HG02588 (cell line): ENCODE results near the gene PDE5A.

Experiments used
- ATAC-seq: cut with Tn5 transposase; IDR thresholded peaks from one replicate; pipeline ENCODE4 v1.9.1; 2021; ENCODE audit warnings: mild to moderate bottlenecking, moderate library complexity; ENCODE audit not compliant: unreplicated experiment

The PDE5A gene

DNA sequence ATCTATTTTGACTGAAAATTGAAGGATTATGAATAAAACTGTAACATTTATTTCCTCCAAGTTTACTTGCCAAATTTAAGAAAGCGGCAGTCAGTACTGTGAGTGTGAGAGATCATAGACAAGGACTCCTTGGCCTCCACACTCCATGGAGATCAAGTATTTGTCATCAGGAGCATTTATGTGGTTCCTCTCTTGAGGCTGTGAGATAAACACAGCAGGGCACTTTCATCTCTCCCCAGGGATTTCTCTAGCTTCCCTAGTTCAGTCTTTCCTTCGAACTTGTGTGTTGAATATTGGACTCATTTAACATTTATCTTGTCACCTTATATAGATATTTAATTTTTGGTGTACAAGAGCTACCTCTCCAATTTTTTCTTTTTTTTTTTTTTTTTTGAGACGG is 40.8 kb downstream of the PDE5A start:
- no peak for ATAC-seq

DNA sequence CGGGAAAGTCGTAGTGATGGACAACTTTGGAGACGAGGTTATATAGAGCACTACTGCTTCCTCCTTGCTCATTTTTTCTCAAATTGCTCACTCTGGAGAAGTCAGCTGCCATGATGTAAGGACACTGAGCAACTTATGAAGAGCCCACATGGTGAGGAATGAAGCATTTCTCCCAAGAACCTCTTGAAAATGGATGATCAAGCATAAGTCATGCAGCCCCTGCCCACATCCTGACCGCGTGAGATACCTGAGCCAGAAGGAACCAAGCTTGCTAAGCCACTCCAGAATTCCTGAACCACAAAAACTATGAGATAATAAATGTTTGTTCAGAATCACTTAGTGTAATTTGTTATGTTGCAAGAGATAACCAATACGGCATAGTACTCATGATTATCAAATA is 42.8 kb downstream of the PDE5A start:
- ATAC-seq, result no peak

DNA sequence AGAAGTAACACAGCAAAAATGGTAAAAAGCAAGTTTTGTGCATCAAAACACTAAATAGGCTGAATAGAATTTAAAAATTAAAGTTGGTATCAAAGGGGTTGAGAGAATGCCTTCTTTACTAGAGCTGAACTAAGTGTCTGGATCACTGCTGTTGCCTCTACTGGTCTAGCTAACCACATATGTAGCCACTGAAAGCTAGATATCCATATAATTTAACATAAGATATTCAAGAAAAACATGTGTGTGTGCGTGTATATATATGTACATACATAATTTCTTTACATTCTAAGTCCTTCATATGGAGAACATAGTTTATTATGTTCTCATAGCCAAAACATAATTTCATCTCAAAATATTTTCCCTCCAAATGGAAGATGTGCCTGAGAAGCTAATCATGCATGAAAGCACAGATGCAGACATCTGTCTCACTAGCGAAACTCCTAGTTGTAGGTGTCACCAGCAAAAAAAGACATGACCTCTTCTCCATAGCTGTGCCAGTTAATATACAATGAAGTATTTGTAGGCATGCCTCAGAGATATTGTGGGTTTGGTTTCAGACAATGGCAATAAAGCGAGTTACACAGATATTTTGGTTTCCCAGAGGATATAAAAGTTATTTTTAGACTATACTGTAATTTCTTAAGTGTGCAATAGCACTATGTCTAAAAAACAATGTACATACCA is 47.3 kb downstream of the PDE5A start:
- ATAC-seq, result no peak

DNA sequence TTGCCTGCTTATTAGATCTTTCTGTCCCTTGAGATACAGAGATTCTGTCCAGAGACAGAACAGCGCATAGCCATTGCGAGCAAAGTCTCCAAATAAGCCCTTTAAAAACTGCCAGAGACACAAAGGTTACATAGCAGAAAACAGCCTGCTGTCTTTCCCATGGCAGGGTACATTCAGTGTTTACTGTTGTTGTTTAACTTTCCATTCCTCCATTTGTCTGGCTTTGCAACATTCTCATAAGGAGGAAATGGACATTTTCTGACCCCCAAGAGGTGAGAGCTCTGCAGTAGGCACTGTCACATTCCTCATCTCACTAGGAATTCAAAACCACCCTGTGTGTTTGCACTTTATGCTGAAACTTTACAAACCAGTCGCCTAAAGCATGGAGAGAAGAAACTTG is 48.3 kb downstream of the PDE5A start:
- no peak for ATAC-seq

DNA sequence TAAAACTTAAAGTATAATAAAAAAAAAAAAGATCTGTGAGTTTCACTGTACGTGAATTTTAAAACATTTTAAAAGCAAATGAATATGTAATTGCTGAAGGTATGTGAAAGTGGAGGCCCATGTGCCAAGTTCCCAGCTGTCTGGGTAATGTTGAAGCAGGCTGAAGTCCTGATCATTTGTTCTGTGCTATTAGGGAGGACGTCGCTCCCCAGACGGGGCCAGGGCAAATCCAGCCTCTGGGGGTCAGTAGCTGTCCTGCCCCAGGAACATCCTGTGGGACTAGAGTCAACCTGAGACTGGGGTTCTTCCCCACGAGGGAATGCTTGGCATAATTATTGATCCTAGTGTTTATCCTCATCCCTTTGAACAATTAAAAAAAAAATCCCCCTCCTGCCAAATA is 48.8 kb downstream of the PDE5A start:
- no peak for ATAC-seq

DNA sequence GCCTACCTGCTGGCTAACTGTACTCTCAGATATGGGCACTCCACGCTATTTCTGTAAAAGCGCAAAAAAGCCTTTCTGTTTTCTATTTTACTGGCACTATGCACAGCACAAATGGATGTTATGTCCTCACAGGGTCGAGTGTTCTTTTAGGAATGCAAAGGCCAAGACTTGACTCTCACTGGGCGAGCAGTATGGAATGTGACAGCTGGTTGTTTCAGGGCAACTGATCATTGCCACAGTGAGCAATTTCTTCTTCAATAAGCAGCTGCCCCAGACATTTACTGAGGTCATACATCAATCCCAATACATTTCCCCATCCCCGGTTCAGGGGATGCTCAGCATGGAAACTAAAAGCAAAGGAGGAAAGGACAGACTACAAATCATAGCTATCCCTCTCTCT is 58.2 kb downstream of the PDE5A start:
- ATAC-seq, result no peak

DNA sequence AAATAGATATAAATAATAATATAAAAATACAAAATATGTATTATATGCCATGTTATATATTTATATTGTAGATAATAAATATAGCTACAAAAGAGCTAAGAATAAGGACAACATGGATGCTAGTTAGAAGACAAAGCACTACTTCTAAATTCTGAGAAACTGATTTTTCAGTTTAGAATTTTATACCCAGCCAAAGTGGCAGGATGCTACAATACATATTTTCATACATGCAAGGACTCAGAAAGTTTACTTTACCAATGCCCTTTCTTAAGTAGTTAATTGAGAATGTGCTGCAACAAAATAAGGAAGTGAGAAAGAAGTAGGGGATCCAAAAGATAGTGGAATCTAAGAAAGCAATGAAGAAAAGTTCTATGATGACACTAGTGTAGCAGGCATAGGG is 64.5 kb downstream of the PDE5A start:
- no peak for ATAC-seq

DNA sequence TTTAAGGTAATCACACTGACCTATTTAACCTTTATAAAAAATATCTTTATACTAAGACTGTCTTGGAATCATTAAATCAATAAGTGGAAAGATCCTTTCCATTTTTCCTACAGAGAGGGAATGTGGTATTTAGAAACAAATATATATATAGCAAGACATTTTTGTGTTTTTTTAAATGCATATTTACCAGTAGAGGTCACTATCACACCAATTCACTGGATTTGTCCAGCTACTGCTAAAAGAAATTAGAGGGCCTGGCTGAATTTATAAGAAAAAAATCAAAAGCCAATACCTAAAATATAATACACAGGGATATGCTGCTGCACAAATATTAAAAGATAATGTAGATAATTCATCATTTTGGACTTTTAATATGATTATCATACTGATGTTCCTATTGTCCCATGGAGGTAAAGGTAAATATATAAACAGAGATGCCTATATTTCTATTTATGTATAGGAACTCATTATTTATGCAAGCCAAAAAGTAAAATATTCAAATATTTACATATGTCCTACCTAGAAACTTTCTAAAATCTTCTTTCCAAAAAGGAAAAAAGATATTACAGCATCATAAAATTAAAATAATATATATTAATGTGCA is 69.5 kb downstream of the PDE5A start:
- ATAC-seq, result no peak

DNA sequence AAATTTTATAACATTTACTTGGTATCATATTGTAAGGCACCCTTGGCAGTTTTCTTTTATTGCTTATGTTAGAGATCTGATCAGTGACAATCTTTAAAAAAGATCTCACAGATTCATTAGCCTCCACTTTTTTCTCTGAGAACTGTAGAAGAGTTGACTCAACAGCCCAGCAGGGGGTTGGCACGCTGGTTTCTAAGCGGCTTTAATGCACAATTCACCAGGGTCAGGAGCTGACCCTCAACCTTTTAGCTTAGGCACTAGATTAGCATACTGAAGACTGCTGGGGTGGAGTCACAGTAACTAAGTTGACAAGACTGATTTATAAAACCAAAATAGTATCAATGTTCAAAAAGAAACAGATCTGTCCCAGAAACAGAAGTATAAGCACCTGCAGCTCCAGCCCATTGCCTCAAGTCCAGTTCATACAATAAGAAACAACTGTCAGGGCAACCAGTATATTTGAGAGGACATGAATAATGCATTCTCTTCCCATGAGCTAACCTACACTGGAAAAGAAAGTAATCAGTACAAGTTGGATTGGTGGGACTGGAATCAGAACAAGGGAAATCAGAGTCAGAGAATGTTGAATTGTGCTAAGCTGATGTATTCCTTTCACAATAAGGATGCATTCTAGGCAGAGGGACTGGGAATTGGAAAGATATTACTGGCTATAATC is 77.6 kb downstream of the PDE5A start:
- no peak for ATAC-seq

DNA sequence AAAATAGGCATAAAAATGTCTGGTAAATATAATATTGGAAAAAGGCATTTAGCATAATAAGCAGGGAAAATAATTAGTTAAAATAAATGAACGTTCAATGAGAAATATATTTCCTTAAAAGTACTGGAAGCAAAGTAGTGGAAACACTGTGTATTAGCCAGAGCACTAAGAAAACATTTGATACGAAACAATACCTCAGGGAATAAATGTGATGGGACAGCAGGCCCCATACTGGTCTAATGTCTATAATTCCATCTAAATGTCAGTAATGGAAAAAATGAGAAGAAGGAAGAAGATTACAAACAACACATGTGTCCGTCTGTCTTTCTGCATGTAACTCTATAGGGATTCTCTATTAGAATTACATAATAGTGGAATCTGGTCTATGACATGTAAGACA is 79.0 kb downstream of the PDE5A start:
- ATAC-seq, result no peak

DNA sequence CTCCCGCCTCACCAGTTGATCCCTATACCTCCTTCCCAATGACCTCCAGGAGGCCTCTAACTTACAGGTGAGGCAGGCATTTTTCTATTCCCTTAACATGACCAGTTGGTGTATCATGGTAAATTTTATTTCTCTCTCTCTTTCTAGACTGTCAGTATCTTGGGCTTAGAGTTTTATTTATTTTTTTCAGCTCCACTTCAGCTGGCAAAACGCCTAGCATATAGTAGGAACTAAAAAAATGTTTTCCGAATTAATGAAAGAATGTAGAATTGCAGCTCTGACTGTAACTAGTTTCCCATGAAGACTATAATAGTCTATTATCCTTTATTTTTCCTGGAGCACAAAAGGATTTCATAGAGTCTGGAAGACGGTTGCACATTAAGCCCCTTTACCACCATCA is 84.8 kb downstream of the PDE5A start:
- no peak for ATAC-seq

DNA sequence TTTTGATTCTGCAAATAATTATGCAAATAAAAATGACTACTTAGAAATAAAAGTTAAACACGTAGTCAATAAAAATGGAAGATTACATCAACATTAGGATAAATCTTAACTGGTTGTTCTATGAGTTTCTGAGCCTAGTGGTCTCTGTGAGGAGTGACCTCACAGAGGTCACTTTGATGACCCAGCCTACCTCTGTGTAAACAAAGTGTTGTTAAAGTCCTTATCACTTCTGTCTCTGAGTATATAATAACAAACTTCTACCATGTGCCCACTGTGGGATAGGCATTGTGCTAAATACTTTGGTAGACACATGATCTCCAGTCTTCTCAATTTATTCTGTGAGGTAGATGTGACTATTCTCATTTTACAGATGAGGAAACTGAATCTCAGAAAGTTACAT is 85.4 kb downstream of the PDE5A start:
- no peak for ATAC-seq

DNA sequence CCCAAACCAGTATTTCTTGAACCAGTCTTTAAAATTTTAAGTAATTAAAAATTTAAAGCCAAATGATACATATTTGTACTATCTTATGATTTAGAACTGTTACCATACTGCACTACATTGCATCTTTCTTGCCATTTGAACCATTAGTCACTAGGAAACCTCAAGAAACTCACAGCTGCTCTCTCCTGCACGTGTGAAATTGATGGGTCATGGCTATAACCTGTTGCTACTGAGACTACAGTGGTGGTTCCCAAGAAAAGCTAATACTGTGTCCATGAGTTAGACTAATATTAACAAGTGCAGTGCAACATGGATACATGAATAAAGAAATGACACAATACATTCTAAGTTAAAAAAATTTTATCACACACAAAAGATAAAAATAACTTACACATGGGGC is 88.4 kb downstream of the PDE5A start:
- peak; percentile 56 for ATAC-seq

DNA sequence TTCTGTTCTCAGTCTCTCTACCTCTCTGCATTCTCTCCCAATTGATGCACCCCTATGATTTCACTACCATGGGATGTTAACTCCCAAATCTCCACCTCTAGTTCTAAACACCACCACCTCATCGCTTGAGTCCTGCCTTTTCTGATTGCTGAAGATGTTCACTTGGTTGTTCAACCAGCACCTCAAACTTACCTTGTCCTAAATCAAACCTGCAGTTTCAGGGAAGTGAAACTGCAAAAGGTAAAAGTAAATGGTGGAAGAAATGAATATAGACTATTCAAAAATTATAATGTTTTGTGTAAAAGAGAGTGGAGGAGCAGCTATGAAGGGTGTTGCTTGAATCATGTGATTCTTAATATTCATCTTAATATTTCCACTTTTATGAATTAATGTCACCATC is 91.0 kb downstream of the PDE5A start:
- no peak for ATAC-seq

DNA sequence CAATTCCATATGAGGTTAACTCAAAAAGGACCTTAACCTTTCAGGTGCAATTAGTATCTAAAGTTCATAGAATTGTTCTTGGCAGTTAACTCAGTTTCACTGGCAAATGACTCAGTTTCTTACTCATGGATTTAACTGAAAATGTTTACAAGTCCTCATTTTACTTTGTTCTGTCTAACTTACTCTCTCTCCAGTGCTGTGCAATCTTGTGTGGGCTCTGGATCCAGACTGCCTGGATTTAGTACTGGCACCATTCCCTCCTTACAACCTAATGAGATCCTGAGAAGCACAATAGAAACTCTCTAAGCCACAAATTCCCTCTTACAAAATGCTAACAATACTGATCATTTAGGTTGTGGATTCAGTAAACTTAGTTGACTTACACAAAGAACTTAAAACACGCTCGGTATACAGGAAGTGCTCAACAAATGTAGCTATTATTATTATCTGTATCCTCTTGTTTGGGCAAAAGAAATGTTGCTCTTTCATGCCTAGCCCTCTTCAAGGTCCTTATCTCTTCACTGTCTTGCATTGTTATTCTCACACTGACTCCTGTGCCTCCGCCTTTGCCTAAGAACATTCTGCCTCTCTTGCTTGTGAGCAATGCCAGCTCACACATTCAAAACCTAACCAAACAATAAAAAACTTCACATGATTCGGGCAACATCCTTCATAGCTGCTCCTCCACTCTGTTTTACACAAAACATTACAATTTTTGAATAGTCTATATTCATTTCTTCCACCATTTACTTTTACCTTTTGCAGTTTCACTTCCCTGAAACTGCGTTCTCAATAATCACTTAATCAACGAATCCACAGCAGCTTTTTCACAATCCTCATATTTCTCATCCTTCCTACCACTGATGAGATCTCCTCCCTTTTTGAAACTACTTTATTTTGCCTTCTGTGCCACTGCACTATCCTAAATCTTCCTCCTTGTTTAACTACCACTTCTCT is 91.8 kb downstream of the PDE5A start:
- no peak for ATAC-seq

DNA sequence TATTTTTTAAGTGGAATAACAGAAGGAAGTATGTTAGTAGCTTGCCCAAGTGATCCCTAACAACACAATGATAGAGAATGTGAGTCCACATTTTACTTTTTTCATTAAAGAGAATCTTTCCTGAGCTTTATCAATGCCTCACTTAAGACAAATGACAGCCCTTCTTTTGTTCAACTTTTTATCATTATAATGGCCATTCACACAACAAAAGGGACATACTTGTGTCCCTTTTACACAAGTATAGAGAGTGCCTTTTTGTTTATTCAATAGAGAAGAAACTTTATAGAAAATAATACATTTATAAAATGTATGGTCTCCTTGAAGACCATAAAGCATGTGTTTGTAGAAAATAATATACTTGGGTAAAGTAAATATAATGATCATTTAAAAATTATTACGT is 96.3 kb downstream of the PDE5A start:
- ATAC-seq, result no peak

DNA sequence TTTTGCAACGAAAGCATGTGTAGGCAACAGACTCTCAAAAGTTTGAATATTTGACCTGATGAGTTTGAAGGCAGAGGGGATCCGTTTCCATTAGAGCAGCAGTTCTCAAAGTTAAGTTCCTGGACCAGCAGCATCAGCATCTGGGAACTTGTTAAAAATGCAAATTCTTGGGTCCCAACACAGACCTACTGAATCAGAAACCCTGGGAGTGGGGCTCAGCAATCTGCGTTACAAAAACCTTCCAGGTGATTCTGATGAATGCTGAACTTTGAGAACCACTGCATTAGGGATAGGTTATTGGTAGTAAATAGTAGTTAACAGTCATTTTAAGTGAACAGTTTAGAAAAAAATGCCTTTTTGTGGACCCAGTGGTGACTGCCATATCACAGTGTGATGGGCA is 98.8 kb downstream of the PDE5A start:
- no peak for ATAC-seq

DNA sequence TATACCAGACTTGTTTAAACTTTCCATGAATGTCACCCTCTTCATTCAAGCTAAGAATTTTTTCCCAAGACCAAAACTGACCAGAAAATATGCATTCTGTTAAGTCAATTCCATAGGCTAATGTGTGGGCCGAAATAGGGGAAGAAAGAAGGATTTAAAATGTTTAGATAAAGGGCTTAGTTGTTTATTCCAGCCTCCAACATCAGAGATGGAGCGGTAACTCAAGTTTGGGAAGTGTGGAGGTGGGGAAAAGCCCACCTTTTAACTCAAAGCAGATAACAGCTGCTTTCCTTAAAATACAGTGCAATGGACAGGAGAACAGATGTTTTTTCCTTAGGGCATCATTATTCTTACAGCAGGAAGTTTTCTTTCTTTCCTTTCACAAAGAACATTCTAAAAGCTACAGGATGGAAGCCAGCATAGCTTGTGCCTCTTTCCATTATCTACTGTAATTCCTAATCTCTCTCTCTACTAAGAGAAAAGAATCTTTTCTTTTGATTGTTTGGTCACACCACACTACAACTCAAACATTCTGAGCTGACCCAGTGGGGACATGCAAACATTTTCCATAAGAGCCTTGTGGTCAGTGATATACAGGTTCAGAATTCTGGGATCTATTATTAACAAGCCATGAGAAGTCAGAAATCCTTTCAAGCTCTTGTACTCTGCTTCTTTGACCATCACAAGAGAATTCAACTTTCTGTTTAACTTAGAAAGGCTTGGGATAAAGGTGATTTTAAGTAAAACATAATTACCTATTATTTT is 101.6 kb downstream of the PDE5A start:
- ATAC-seq, result no peak

DNA sequence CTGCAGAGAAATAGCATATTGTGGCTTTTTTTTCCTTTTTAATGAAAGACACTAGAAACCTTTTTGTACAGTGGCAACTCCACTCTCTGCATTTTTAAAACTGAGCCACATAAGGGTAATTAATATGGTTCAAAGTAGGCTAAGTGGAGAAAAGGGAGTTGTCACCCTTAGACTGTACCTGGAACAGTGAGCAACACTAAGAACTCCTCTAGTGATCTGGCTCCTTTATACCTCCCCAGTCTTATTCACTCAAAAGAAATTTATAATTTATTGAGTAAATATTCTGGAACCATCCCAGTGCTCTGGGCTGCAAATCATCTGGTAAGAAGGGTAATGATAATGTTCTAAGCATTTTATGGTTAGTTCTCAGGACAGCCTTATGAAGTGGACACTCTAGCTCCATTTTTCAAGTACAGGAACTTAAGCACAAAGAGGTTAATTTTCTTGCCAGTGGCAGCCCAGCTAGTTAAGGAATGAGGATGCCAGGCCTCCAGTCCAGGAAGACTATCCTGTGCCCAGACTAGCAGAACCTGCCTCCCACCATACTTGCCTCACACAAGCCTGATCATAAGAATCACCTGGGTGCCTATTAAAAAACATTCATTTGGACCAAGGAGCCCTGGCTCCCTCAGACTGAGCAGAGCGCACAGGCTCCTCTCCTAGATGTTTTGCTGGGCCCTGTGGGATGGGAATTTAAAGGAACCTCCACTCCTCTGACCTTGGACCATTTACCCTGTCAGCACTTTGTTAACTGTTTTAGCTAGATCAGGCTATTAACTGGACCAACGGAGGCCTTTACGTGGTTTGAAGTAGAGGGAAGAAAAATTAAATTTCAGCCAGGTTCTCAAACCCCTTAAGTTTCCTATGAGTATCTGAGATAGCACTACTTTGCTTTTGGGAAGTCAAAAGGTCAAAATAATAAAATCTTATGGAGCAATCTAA is 102.6 kb downstream of the PDE5A start:
- no peak for ATAC-seq
